Mononuclear cell (primary cell): Measurements from ENCODE around the gene CNPPD1. TPM values are rescaled to one million over a fixed set of nuclear protein-coding genes. Genes with fewer than 3 reads are reported as not detected.
A peak's percentile ranks its signal among the peaks of the same experiment; 100 is the strongest.
"Not testable (repeated sequence)": the region's sequence is repeated elsewhere in the genome, so short reads cannot be mapped to it uniquely, and the experiment has no call there.

Experiments used
- H3K27me3 ChIP-seq: 2 replicates; pipeline ENCODE4 v1.6.0; 2011; ENCODE audit warnings: low read length, control low read depth; ENCODE audit not compliant: insufficient read depth
- H3K4me1 ChIP-seq: 2 replicates; pipeline ENCODE4 v1.5.1; 2011; ENCODE audit warnings: mild to moderate bottlenecking, low read length, control low read depth; ENCODE audit not compliant: insufficient read depth
- H3K4me3 ChIP-seq: 2 replicates; pipeline ENCODE4 v1.5.1; 2011; ENCODE audit warnings: mild to moderate bottlenecking, low read length, moderate library complexity
- H3K9me3 ChIP-seq: 2 replicates; pipeline ENCODE4 v1.5.1; 2011; ENCODE audit warnings: low read depth, mild to moderate bottlenecking, control low read depth, low read length
- total RNA-seq: library from RNA; depleted of rRNA; stranded (reverse); fragments of >200 nt; gene quantifications from one replicate; pipeline ENCODE4 v1.2.3, GENCODE V29; 2012

The CNPPD1 gene
- total RNA-seq, 1 donor, result 27.5 TPM

DNA sequence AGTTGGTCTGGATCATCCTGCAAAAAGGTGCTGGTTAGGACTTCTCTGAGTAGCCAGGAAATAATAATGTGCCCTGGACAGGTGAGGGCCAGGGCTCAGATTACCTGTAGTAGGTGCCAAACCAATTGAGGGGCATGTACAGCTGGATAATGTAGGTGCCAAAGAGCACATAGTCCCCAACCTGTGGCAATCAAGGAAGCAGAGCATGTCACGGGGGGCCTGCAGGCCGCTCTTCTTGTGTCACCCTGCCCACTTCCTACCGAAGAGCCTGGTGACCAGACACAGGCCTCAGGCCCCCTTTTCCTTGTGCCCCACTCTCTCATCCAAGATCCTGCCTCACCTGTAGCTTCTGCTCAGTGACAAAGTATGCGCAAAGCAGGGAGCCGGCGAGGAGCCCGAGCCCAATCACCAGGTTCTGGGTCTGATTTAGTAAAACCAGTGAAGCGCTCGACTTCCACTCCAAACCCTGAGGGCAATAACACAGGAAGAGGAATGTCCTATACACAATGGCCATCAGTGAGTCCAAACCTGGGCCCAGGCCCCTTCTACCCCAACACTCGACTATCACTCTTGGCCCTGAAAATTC is 36.9 kb upstream of the CNPPD1 start:
- Histone ChIP-seq H3K9me3 (no peaks in the 10 kb centered on the region), H3K27me3 (no peaks in the 10 kb centered on the region), H3K4me3 (no peak overlapping the region), H3K4me1 (peaks cover 42% of the 10 kb centered on the region)

DNA sequence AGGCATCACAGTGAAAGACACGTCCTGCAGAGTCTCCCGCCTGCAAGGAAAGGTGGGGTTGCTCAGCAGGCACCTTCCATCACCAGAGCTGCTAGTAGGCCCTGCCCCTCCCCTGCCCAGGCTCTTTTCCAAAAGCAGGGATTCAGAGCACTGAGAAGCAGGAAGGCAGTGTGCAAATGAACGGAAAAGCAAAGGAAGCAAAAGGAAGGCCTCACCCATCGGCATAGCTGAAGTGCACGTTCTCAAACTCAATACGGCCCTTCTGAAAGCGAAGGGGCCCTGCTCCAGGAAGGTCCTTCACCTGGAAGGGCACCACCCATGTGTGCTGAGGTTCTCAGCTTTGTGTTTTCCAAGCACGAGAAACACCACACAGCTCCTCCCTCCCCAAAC is 36.3 kb upstream of the CNPPD1 start:
- Histone ChIP-seq H3K27me3 (no peaks in the 10 kb centered on the region), H3K9me3 (no peaks in the 10 kb centered on the region), H3K4me1 (peaks cover 39% of the 10 kb centered on the region), H3K4me3 (no peak overlapping the region)

DNA sequence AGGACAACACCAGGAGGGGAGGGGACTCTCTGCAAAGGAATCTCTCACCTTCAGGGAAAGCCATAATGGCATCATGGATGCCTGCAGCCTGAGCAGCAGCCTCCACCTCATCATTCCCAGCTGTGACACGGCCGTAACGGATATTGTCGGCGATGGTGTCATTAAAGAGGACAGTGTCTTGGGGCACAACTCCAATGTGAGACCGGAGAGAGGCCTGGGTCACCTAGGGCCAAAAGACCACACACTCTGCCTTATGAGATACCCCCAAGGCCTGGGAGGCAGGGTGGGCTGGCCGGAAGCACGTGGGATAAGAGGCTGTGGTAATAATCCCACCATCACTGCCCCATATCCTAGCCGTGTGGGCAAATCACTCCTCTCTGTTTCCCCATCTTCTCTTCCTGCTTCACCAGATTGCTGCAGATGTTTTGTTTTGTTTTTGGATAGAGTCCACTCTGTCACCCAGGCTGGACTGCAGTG is 34.2 kb upstream of the CNPPD1 start:
- peaks cover 42% of the 10 kb centered on the region for H3K4me1 ChIP-seq

DNA sequence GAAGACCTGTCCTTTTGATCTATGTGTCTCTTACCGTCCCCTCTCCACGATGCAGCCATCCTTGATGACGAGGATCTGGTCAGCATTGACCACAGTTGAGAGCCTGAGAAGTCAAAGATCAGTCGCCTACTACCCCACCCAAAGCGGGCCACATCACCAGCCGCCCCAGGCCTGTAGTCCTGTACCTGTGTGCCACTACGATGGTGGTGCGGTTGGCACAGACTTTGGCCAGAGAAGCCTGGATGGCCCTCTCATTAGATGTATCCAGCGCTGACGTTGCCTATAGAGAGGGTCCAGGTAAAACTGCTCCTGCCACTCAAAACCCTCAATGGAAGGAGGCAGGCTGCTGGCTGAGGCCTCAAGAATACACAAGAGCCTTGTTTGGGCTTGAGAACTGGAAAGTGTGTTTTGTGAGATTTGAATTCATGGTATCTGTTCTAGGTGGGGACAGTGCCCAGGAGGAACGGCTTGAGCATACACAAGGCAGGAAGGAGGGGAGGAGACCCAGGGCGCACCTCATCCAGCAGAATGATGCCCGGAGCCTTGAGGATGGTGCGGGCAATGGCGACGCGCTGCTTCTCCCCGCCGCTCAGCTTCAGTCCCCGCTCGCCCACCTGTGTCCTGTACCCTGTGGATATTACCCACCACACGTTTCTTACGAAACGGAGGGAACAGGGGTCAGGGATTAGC is 33.6 kb upstream of the CNPPD1 start:
- no peaks in the 10 kb centered on the region for H3K27me3 ChIP-seq
- no peak overlapping the region for H3K4me3 ChIP-seq
- H3K4me1 ChIP-seq, result peaks cover 45% of the 10 kb centered on the region
- H3K9me3 ChIP-seq, result no peaks in the 10 kb centered on the region

More for the DNA sequence above, 34.2 kb upstream of the CNPPD1 start:
- H3K27me3 ChIP-seq, result no peaks in the 10 kb centered on the region
- H3K9me3 ChIP-seq, result no peaks in the 10 kb centered on the region
- no peak overlapping the region for H3K4me3 ChIP-seq

DNA sequence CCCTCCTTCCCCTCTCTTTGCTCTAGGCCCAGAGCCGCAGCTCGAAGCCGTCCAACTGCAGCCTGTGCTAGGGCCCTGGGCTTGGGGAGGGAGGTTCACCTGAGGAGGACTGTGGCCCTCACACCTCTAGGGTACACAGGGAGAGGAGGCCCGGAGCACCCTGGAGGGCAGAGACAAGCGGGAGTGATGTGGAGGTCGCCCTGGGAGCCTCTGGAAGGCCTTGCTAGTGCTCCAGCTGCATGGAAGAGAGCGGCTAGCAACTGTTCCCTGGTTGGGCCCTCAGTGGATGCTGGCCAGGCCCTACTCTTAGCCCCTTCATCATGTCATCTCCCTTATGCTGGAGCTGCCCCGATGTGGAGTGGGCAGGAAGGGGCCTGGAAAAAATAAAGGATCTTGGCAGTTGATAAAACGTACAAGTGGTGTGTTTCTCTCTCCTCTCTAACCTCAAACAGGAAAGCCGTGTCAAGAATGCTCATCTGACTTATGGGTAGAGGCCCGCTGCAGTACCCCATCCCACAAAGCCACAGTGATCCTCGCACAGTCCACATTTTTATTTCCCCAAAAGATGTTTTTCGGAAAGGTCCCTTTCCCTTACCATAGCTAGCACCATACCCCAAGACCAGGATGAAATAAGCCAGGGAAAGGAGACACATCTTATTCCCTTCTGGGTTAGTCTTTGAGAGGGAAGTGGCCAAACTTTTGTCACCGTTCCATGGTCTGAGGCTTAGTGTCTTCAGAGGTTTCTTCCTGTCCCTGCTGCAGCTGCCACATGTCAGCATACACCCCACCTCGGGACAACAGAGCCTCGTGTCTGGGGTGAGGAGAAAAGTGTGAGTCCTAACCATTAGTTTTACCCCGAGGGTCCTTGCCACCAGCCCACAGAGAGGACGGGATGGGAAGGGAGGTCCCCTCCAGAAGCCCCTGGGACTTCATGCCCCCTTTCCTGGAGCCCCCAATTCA is 32.8 kb upstream of the CNPPD1 start:
- Histone ChIP-seq H3K4me1 (peaks cover 45% of the 10 kb centered on the region), H3K4me3 (no peak overlapping the region), H3K27me3 (no peaks in the 10 kb centered on the region), H3K9me3 (no peaks in the 10 kb centered on the region)

DNA sequence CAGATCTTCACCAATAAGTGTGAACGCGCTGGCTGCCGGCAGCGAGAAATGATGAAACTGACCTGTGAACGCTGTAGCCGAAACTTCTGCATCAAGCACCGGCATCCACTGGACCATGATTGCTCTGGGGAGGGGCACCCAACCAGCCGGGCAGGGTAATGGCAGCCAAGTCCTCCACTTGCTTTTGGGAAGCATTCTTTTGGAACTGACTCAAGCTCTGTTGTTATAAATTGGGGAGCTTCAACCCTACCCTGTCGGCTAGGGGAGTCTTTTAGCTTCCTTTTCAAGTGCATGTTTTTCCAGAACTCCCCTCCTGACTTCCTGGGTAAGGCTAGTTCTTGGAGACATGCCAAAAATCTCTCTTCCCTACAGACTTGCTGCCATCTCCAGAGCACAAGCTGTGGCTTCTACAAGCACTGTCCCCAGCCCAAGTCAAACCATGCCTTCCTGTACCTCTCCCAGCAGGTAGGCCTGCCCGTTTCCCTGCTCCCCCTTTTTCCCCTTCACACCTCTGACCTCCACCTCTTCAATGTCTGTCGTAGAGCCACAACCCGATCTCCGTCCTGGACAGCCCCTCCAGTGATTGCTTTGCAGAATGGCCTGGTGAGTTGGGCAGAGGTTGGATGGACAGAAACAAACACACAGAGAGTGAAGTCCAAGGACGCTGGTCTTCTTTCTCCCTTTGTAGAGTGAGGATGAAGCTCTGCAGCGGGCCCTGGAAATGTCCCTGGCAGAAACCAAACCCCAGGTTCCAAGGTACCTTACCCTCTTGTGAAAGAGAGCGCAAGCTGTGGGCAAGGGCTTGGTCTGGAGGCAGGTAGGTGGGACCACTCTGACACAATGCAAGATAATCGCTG is 31.4 kb upstream of the CNPPD1 start:
- peaks cover 45% of the 10 kb centered on the region for H3K4me1 ChIP-seq

DNA sequence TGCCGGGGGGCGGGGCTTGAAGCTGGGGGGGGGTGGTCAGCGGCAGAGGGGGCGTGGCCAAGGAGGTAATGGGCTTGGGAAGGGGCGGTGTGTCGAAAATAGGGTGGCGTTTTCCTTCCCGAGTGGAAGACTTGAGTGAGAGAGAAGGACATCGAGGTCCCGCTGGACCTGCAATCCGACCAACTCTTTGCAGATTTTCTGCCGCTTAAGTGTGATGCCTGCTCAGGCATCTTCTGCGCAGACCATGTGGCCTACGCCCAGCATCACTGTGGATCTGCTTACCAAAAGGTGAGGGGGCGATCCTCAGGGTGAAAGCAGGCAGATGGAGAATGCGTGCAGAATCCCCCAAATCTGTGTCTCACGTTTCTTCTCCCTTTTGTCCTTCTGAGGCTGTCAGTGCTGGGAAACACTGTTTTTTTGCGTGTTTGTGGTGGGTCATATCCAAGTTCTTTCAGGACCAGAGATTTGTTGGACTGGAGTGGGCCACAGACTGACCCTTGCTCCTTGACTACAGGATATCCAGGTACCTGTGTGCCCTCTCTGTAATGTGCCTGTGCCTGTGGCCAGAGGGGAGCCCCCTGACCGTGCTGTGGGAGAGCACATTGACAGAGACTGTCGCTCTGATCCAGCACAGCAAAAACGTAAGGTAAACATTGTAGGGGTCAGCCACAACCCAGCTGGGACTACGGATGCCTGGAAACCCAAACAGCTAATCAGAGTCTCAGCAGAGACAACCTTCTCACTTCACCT is 30.6 kb upstream of the CNPPD1 start:
- Histone ChIP-seq H3K4me1 (peaks cover 45% of the 10 kb centered on the region), H3K4me3 (peak overlapping the region; percentile 61), H3K9me3 (no peaks in the 10 kb centered on the region), H3K27me3 (no peaks in the 10 kb centered on the region)

More for the DNA sequence above, 31.4 kb upstream of the CNPPD1 start:
- H3K27me3 ChIP-seq, result no peaks in the 10 kb centered on the region
- H3K9me3 ChIP-seq, result no peaks in the 10 kb centered on the region
- H3K4me3 ChIP-seq, result no peak overlapping the region

DNA sequence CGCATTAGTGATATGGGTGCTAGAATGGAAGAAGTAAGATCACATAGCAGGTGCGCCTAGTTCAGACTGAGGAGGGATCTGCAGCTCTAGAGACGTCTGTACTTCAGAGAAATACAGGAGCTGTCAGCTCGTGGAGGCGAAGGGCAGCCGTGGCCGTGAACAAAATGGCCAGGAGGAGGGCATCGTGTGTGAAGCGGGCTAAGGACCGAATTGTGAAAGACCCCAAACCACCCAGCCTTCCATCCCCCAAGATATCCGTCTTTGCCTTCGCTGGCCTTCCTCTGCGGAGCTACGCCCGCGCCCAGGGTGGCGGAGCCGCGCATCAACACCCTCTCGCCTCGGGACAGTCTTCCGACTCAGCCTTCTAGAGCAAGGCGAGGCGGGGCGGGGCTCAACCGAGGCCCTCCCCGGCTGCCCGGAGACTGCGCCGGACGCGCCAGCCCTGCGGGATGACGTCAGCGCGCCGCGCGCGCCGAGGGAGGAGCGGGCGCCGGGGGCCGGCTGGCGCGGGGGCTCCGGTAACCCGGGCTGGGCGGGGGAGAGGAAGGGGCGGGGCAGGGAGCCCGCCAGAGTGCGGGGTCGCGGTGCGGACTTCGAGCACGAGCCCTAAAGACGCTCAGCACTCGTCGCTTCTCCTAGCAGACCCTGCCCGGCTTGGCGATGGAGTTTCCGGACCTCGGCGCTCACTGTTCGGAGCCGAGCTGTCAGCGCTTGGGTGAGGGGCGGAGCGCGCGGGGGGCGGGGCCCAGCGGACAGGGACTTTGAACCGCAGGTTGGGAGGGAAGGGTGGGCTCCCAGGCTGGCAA is 29.8 kb upstream of the CNPPD1 start, which contains the start of gene ZFAND2B:
Gene ZFAND2B (plus strand): TSS at position 455 of the 806 bp plus-strand sequence. CDS start 206 bp downstream, at position 661.
- Histone ChIP-seq H3K4me3 (peak within 1 kb of the TSS; percentile 61), H3K27me3 (no peaks in the 10 kb centered on the region), H3K4me1 (peaks cover 45% of the 10 kb centered on the region), H3K9me3 (no peaks in the 10 kb centered on the region)

DNA sequence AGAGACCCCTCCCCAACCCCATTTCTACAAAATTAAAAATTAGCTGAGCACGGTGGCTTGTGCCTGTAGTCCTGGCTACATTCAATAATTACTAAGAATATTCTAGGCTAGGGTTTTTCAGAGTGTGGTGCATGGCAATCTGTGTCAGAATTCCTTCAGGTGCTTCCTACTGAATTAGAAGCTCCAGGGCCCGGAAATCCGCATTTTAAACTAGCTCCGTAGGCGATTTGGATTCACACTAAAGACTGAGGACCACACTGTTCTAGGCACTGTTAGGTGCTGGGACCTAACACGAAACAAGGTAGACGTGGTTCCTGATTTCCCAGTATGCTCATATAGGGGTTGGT is 29.2 kb upstream of the CNPPD1 start:
- Histone ChIP-seq H3K4me3 (peak overlapping the region; percentile 61), H3K27me3 (no peaks in the 10 kb centered on the region), H3K9me3 (no peaks in the 10 kb centered on the region), H3K4me1 (peaks cover 40% of the 10 kb centered on the region)

DNA sequence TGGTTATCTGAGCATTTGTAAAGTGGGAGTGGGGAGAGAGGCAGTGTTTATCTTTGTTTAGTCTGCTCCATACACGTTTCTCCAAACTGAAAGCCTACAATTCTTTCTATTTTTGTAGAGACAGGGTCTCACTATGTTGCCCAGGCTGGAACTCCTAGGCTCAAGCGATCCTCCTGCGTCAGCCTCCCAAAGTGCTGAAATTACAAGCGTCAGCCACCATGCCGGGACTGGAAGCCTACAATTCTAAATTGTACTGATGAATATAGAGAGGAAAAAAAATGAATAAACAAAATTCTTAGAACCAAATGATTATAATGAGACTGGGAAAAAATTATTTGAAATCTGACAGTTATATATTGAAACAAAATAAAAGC is 28.4 kb upstream of the CNPPD1 start:
- H3K4me1 ChIP-seq, result peaks cover 36% of the 10 kb centered on the region

DNA sequence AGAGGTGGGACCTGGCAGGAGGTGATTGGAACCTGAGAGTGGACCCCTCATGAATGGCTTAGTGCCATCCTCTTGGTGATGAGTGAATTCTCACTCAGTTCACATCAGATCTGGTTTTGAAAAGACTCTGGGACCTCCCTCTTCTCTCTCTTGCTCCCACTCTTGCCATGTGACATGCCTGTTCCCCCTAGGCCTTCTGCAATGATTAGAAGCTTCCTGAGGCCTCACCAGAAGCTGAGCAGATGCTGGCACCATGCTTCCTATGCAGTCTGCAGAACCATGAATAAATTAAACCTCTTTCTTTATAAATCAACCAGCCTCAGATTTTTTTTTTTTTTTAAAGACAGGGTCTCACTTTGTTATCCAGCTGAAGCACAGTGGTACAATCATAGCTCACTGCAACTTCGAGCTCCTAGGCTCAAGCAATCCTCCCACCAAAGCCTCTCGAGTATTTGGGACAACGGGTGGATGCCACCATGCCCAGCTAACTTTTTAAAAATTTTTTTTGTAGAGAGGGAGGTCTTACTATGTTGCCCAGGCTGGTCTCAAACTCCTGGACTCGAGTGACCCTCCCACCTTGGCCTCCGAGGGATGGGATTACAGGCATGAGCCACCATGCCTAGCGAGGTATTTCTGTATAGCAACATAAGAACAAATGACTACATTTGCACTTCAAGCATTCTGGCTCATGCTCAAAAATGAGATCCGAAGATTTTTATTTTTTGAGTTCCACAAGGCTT is 27.9 kb upstream of the CNPPD1 start:
- H3K27me3 ChIP-seq, result no peaks in the 10 kb centered on the region
- no peaks in the 10 kb centered on the region for H3K9me3 ChIP-seq
- H3K4me1 ChIP-seq, result peaks cover 30% of the 10 kb centered on the region
- H3K4me3 ChIP-seq, result no peak overlapping the region

More for the DNA sequence above, 28.4 kb upstream of the CNPPD1 start:
- H3K4me3 ChIP-seq, result no peak overlapping the region
- H3K9me3 ChIP-seq, result no peaks in the 10 kb centered on the region
- no peaks in the 10 kb centered on the region for H3K27me3 ChIP-seq

DNA sequence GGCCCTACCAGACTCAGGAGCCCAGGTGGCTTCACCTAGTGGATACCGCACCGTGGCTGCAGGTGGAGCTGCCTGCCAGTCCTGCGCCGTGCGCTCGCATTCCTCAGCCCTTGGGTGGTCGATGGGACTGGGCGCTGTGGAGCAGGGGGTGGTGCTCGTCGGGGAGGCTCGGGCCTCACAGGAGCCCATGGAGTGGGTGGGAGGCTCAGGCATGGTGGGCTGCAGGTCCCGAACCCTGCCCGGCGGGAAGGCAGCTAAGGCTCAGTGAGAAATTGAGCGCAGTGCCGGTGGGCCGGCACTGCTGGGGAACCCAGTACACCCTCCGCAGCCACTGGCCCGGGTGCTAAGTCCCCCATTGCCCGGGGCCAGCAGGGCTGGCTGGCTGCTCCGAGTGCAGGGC is 24.6 kb upstream of the CNPPD1 start:
- not testable (repeated sequence) for H3K4me3 ChIP-seq, H3K9me3 ChIP-seq, H3K27me3 ChIP-seq, H3K4me1 ChIP-seq
